MCF 10A (cell line): ENCODE measurements around the gene MEX3B. TPM values are rescaled to one million over a fixed set of nuclear protein-coding genes. Genes with fewer than 3 reads are reported as not detected.

Experiments
- BruUV-seq: library from RNA; stranded (reverse); fragments of 400-500 nt; replicated peaks from 2 replicates; lab custom pipeline; 2021; lab: Mats Ljungman, UMichigan
- CTCF ChIA-PET: fragments of 300-600 bp; sonication (Branson Sonifier 250); formaldehyde crosslinking; extraction: SDS; loops from one replicate; lab custom pipeline; 2021; ENCODE audit warnings: antibody characterized with exemption, inconsistent platforms; lab: Yijun Ruan, JAX
- POLR2A ChIA-PET: fragments of 300-600, 350-650 bp; sonication (Branson Sonifier 250); formaldehyde crosslinking; extraction: SDS; loops from one replicate; lab custom pipeline; 2020; ENCODE audit warnings: antibody characterized with exemption, inconsistent platforms; lab: Yijun Ruan, JAX
- DNase-seq: peaks from one replicate; pipeline ENCODE4 v3.0.0-alpha.2; 2018; ENCODE audit not compliant: unreplicated experiment
- H3K27ac Mint-ChIP-seq: one replicate; pipeline ENCODE4 v1.8.0; 2022; ENCODE audit warnings: mild to moderate bottlenecking, low read depth, mixed read lengths; ENCODE audit not compliant: unreplicated experiment
- H3K27me3 Mint-ChIP-seq: one replicate; pipeline ENCODE4 v1.8.0; 2022; ENCODE audit warnings: mixed read lengths; ENCODE audit not compliant: insufficient read depth, unreplicated experiment
- H3K36me3 Mint-ChIP-seq: one replicate; pipeline ENCODE4 v1.8.0; 2022; ENCODE audit warnings: mild to moderate bottlenecking, moderate library complexity, mixed read lengths; ENCODE audit not compliant: insufficient read depth, unreplicated experiment
- H3K4me1 Mint-ChIP-seq: one replicate; pipeline ENCODE4 v1.8.0; 2022; ENCODE audit warnings: mixed read lengths; ENCODE audit not compliant: insufficient read depth, unreplicated experiment
- H3K4me3 Mint-ChIP-seq: one replicate; pipeline ENCODE4 v1.8.0; 2022; ENCODE audit warnings: mild to moderate bottlenecking, moderate library complexity, mixed read lengths; ENCODE audit not compliant: unreplicated experiment
- H3K9me3 Mint-ChIP-seq: one replicate; pipeline ENCODE4 v1.8.0; 2022; ENCODE audit warnings: mixed read lengths; ENCODE audit not compliant: unreplicated experiment
- CTCF ChIP-seq: fragments of 200-600 bp; IDR thresholded peaks from one replicate; pipeline ENCODE4 v1.8.0; 2022; ENCODE audit warnings: antibody characterized with exemption, mild to moderate bottlenecking; ENCODE audit not compliant: unreplicated experiment
- intact Hi-C: fragments of 100-400 bp; cut with micrococcal nuclease; formaldehyde crosslinking; loops from 2 replicates; pipeline ENCODE4 v1.14.1; 2022
- total RNA-seq: library from RNA; stranded (reverse); gene quantifications from 2 replicates; pipeline ENCODE4 v1.2.3, GENCODE V29; 2022

The MEX3B gene
- total RNA-seq, 1 experiment from 2014 or later: 4.6 TPM

- no peak overlapping the region for H3K27ac Mint-ChIP-seq
- DNase-seq: no peak
- H3K36me3 Mint-ChIP-seq: no peaks in the 10 kb centered on the region
- intact Hi-C loops: no loop called here
- POLR2A ChIA-PET: no interaction called here
- CTCF ChIA-PET: no interaction called here
- H3K4me1 Mint-ChIP-seq: no peaks in the 10 kb centered on the region
- no peak overlapping the region for H3K4me3 Mint-ChIP-seq
- H3K27me3 Mint-ChIP-seq: peaks cover under 1% of the 10 kb centered on the region
- no peak for TF ChIP-seq CTCF
- H3K9me3 Mint-ChIP-seq: no peaks in the 10 kb centered on the region
- no TSS peak for BruUV-seq
These were observed 20.6 kb upstream of the MEX3B start for GRCh38 chr15:82066455-82066854.

- no peaks in the 10 kb centered on the region for H3K36me3 Mint-ChIP-seq
- H3K4me3 Mint-ChIP-seq: no peak overlapping the region
- DNase-seq: peak; percentile 9
- no peaks in the 10 kb centered on the region for H3K9me3 Mint-ChIP-seq
- no peaks in the 10 kb centered on the region for H3K4me1 Mint-ChIP-seq
- intact Hi-C loops: no loop called here
- H3K27me3 Mint-ChIP-seq: peaks cover 15% of the 10 kb centered on the region
- BruUV-seq: no TSS peak
- TF ChIP-seq CTCF: no peak
- POLR2A ChIA-PET: no interaction called here
- no peak overlapping the region for H3K27ac Mint-ChIP-seq
- CTCF ChIA-PET: interaction anchor here (1.7 kb wide), 1 partner anchor 43 kb away, joined by 3 read pairs; no protein-coding TSS in a partner anchor
These were observed 19.0 kb upstream of the MEX3B start for GRCh38 chr15:82064824-82065223.

- DNase-seq: no peak
- BruUV-seq: no TSS peak
- POLR2A ChIA-PET: interaction anchor here (0.7 to 1.2 kb wide), 3 partner anchors 11 to 751 kb away, joined by 3 to 4 read pairs (median 4); partner anchors contain the start of gene MEX3B
- no peak overlapping the region for H3K27ac Mint-ChIP-seq
- H3K36me3 Mint-ChIP-seq: no peaks in the 10 kb centered on the region
- H3K27me3 Mint-ChIP-seq: peaks cover 35% of the 10 kb centered on the region
- H3K9me3 Mint-ChIP-seq: no peaks in the 10 kb centered on the region
- CTCF ChIA-PET: interaction anchor here (0.5 to 1.4 kb wide), 3 partner anchors 9 to 11 kb away, joined by 3 to 4 read pairs (median 4); no protein-coding TSS in a partner anchor
- H3K4me1 Mint-ChIP-seq: peaks cover 6% of the 10 kb centered on the region
- no peak for TF ChIP-seq CTCF
- H3K4me3 Mint-ChIP-seq: no peak overlapping the region
- intact Hi-C loops: no loop called here
These were observed 16.9 kb upstream of the MEX3B start for GRCh38 chr15:82062479-82063454.

GRCh38 chr15:82060817-82061216 is 15.0 kb upstream of the MEX3B start:
- no peak for DNase-seq
- H3K27ac Mint-ChIP-seq: no peak overlapping the region
- intact Hi-C loops: no loop called here
- ChIA-PET CTCF (no interaction called here), POLR2A (no interaction called here)
- no peak for TF ChIP-seq CTCF
- H3K9me3 Mint-ChIP-seq: no peaks in the 10 kb centered on the region
- no TSS peak for BruUV-seq
- H3K4me1 Mint-ChIP-seq: peaks cover 9% of the 10 kb centered on the region
- no peaks in the 10 kb centered on the region for H3K36me3 Mint-ChIP-seq
- H3K27me3 Mint-ChIP-seq: peaks cover 42% of the 10 kb centered on the region
- H3K4me3 Mint-ChIP-seq: no peak overlapping the region
